Cardiac fibroblast (primary cell): Measurements from ENCODE around the gene XPC.

Experiments used
- DNase-seq, 2 donors: peaks; one replicate each; pipeline versions ENCODE4 v3.0.0 to v3.0.0-alpha.2; 2010; ENCODE audit warnings: low read depth in 2 of 2
- H3K4me3 ChIP-seq, 2 donors: replicated peaks in 1 of 2; 1 replicate in 1 of 2; 2 replicates in 1 of 2; pipeline ENCODE4 v1.5.1; 2011; ENCODE audit warnings: low read depth in 2 of 2, low read length in 2 of 2, mild to moderate bottlenecking in 2 of 2, moderate library complexity in 1 of 2
- TF ChIP-seq, protein P1 (sequence below): IDR thresholded peaks from one replicate; pipeline ENCODE4 v1.5.1; 2011; ENCODE audit warnings: low read depth, mild to moderate bottlenecking, low read length, inconsistent platforms

XPC gene

DNA sequence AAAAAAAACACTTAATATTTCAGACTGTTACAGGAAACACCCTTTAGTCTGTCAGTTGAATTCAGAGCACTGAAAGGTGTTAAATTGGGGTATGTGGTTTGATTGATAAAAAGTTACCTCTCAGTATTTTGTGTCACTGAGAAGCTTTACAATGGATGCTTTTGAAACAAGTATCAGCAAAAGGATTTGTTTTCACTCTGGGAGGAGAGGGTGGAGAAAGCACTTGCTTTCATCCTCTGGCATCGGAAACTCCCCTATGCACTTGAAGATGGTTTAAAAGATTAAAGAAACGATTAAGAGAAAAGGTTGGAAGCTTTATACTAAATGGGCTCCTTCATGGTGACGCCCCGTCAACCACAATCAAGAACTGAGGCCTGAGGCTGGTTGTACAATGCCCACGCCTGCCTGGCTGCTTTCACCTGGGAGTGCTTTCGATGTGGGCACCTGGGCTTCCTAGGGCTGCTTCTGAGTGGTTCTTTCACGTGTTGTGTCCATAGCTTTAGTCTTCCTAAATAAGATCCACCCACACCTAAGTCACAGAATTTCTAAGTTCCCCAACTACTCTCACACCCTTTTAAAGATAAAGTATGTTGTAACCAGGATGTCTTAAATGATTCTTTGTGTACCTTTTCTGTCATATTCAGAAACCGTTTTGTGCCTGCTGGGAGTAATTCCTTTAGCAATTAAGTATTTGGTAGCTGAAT, 35.7 kb downstream of the XPC start:
- TF ChIP-seq, protein P1, sequence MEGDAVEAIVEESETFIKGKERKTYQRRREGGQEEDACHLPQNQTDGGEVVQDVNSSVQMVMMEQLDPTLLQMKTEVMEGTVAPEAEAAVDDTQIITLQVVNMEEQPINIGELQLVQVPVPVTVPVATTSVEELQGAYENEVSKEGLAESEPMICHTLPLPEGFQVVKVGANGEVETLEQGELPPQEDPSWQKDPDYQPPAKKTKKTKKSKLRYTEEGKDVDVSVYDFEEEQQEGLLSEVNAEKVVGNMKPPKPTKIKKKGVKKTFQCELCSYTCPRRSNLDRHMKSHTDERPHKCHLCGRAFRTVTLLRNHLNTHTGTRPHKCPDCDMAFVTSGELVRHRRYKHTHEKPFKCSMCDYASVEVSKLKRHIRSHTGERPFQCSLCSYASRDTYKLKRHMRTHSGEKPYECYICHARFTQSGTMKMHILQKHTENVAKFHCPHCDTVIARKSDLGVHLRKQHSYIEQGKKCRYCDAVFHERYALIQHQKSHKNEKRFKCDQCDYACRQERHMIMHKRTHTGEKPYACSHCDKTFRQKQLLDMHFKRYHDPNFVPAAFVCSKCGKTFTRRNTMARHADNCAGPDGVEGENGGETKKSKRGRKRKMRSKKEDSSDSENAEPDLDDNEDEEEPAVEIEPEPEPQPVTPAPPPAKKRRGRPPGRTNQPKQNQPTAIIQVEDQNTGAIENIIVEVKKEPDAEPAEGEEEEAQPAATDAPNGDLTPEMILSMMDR: no peak
- H3K4me3 ChIP-seq: no peak overlapping the region
- DNase-seq: no peak

DNA sequence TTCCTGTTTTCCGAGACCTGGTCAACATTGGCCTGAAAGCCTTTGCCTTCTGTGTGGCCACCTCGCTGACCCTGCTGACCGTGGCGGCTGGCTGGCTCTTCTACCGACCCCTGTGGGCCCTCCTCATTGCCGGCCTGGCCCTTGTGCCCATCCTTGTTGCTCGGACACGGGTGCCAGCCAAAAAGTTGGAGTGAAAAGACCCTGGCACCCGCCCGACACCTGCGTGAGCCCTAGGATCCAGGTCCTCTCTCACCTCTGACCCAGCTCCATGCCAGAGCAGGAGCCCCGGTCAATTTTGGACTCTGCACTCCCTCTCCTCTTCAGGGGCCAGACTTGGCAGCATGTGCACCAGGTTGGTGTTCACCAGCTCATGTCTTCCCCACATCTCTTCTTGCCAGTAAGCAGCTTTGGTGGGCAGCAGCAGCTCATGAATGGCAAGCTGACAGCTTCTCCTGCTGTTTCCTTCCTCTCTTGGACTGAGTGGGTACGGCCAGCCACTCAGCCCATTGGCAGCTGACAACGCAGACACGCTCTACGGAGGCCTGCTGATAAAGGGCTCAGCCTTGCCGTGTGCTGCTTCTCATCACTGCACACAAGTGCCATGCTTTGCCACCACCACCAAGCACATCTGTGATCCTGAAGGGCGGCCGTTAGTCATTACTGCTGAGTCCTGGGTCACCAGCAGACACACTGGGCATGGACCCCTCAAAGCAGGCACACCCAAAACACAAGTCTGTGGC, 36.6 kb downstream of the XPC start:
- TF ChIP-seq, protein P1: no peak
- no peak overlapping the region for H3K4me3 ChIP-seq
- no peak for DNase-seq

DNA sequence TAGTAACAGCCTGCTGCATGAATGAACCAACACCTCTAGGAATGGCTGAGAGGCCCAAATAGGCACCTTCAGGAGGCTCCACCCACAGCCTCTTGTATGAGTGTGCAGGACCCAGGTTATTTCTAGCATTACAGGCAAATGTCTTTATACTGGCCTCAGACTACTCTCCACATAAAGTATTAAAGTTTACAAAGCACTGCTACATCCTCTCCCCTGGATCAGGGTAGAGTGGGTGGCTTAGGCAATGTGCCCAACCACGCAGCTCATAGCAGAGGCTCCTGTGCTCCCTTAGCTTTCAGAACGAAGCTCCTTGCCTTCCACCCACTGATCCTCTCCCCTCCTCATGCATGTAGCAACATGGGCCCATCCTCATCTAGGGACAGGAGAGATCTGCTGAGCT, 37.3 kb downstream of the XPC start:
- no peak overlapping the region for H3K4me3 ChIP-seq
- TF ChIP-seq, protein P1: no peak
- DNase-seq: no peak

DNA sequence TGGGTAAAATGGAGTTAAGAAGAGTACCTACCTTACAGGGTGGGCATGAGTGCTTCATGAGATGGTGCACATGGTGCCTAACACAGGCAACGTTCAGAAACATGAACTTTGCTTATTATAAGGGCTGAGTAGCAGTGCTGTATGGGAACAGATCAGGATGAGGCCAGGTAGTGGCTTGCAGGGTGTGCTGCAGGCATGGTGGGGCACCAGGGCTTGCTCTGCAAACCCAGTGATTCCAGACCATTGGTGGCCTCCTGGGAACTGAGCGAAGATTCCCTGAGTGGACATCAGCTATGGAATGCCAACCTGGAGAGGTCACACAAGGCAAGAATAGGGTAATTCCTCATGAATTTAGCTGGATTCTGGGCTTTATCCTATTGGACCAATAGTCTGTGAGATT, 37.7 kb downstream of the XPC start:
- no peak overlapping the region for H3K4me3 ChIP-seq
- TF ChIP-seq, protein P1: no peak
- no peak for DNase-seq

DNA sequence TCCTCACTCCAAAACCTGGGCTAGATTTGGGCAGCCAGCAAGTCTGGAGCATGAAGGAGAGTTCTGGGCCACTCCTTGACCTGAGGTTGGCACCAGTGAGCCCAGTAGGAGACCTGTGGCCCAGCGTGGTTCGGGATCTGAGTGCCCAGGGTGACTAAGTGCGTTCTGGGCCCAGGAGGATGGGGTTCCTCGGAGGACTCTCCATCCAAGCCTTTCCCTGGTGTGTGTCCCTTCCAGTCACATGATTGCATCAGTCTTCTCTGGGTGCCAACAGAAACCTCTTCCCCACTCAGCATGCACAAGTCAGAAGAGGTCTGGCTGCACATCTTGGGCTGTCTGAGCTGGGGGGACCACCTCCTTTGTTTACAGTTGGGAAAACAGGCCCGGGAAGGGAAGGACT, 38.6 kb downstream of the XPC start:
- DNase-seq: no peak
- no peak overlapping the region for H3K4me3 ChIP-seq
- TF ChIP-seq, protein P1: no peak

DNA sequence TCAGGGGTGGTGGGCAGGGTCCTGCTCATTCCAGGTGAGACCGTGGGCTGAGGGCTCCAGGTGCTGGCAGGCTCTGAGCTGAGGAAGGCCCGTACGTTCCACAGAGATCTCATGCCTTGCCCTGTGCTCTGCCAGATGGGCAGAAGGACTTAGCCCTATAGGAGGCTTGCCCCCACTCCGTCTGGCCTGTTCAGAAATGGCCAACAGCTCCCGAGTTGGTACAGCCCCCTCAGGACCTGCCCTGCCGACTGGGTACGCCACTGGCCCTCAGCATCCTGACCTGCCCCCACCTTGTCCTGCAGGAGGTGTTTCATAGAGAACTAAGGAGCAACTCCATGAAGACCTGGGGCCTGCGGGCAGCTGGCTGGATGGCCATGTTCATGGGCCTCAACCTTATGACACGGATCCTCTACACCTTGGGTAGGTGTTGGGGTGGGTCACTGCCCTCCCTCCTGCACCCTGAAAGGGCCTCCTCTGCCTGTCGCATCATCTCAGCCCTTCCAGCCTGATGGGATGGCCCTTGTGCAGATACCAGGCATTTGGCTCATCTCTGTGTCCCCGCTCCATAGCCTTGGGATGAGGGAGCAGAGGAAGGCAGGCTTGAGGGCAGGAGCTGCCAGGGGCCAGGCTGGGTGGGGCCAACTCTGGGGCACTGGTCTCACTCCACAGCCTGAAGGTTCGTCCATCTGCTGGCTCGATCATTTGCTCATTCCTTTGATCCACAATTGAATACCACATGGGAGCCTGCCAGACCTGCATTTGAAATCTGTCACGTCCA, 39.3 kb downstream of the XPC start:
- H3K4me3 ChIP-seq: no peak overlapping the region
- DNase-seq: no peak
- TF ChIP-seq, protein P1: no peak
